Stromal cell of bone marrow (primary cell): Measurements from ENCODE around the gene AGMO.

ENCODE experiments used
- DNase-seq: peaks from one replicate; pipeline ENCODE4 v3.0.0-alpha.2; 2012; ENCODE audit warnings: low read depth

AGMO gene

DNA sequence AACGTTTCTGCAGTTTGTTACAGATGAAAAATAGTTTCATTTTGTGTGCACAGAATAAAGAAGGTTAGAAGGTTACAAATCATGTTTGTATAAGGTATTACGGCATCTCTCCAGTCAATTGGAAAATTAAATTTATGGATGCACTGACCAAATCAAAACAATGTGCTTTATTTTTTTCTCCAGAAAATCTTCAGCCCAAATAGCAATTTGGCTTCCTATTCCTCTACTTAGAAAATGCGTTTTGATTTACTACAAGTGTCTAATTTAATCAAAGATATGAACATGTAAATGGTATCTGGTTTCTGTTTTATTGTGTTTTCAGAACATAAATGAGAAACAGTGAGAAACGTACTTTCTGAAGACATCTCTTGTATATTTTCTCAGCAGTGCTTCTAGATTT lies 63.4 kb downstream of the AGMO start:
- no peak for DNase-seq

DNA sequence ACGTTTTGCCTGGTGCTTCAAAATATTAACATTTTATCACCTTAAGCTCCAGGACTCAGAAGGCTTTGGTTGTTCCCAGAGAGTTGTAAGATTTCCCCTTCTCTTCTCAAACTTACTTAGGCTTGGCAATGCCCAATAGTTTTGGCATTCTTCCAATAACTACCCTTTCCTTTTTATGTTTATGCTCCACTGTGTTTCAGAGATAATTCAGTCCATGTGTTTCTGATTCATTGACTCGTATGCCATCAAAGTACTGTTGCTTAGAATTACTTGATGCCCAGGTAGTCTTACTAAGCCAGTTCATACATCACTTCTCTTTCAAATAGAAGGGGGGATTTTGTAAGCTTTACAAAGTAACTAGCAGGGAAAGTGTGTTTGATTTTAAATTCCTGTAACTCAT lies 66.6 kb downstream of the AGMO start:
- DNase-seq: no peak

DNA sequence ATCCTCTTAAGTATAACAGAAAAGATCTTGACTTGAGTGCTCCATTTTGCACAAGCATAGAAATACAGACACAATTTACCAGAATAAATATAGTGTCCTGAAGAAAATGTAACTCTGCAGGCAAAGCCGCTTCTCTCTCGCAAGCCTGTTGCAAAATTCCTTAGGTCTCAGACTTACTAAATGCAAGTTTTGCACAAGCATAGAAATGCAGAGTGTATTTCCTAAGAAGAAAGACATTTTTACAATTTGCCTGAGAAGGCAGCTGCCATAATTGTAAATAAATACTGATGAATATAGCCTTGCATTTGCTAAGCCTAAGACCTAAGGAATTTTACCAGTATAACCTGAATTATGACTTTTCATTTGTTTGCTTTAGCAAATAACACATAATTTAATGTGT lies 67.1 kb downstream of the AGMO start:
- DNase-seq: no peak

DNA sequence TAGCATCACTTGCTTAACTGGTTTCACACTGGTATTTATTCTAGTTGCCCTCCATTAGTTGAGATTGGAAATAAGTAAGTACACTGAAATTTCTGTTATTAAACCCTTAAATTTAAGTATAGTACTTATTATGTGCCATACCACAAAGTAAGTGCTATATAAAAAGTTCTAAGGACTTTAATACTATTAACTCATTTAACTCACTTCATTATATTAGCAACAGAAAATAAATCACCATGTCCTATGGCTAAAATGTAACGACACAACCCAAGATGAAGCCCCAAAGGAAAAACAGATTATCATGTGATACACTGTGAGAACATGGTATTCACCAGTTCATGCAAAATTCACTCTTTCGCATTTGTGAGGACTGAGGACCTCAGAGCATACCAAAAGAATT lies 70.5 kb downstream of the AGMO start:
- DNase-seq: no peak

DNA sequence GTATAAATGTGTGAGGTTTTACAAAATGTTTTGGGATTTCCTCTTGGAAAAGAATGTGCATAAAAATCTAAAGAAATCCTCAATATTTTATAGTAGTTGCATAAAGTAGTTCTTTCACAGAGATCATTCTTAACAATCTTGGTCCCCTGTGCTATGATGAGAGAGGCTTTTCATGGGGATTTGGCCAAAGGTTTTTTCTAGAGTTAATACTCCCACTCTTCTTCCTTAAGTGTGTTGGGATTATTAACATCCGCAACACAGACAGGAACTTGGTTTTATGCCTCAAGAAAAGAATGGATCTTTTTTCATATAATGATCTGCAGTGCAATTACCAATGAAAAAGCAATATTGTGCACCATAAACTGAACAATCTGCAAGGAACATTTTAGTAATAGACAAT lies 71.5 kb downstream of the AGMO start:
- DNase-seq: no peak

DNA sequence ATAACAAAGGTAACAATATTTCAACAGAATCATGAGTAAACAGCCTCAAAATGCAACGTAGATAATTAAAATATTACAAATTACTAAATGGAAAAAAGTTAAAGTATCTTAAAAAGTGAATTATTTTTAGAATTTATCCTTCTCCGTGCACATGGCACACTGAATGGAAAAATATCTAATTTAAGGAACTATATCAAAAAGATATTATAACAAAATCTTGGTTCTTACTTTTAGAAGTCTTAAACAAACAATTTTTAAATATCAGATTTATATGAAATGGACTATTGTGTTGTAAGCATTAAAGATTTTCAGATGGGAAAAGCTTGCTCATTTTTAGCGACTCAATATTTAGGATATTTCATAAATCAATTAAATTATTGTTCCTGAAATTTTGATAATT lies 72.0 kb downstream of the AGMO start:
- no peak for DNase-seq

DNA sequence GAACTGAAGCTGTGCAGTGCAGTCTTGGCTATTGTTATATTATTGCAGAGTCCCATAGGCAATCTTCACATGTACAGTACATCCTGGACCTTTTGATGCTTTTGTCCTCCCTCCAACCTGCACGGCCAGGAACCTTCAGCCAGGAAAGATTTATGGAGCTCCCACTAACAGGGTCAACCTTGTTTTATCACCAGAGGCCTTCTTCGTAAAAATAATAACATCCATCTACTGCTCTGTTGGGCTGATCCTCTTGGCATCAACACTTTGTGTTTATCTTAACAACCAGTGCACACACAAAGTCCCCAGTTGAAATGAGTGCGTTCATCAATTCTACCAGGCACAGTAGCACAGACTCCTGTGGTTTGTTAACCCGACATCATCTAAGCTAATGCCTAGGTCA lies 72.4 kb downstream of the AGMO start:
- DNase-seq: no peak

DNA sequence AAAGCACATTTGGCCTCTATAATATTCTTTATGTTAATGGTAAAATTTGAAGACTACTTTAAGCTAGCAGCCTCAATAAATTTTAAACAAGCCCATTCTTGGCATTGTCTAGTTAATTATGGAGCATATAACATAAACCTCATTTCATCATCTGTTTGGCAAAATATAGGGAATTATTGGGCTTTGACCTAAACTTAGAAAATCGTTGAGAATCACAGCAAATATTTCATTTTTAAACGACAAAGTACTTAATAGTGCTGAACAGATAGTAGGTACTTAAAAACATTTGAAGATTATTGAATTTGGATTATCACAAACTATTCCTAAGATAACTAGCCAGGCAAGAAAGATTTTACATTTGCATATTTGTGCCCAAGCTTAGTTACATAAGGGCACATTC lies 73.4 kb downstream of the AGMO start:
- no peak for DNase-seq

DNA sequence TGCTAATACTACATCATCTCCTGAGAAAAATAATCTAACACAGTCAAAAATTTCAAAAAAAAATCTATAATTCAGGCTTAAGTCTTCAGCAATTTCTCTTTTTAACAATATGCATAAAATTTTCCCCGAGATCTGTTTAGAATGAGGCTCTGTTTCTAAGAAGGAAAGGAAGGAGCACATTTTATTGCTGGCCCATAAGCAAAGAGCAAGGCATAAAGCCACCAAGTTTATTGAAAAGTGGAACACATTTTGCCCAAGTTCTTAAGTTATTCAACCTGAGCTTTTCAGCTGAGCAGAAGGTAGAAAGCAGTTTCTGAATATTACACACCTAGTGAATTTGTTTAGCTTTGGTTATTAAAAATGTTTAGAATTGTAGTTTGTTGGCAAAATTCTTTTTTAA lies 73.9 kb downstream of the AGMO start:
- no peak for DNase-seq

DNA sequence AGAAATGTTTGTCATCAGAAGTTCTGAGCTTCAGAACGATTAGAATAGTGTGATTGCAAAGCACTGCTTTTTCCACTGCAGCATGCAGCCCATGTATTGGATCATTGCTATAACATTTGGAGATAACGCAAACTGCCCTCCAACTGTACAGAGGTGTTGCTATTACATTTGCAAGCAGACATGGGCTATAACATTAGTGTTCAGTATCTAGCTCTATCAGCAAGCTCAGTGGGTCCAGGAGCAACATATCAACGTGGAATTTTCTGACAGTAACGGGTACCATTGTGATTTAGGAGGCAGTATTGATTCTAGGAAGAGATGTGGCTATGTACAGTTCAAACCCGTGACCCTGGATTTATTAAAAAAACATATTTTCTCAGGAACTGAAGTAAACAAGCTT lies 75.8 kb downstream of the AGMO start:
- no peak for DNase-seq

DNA sequence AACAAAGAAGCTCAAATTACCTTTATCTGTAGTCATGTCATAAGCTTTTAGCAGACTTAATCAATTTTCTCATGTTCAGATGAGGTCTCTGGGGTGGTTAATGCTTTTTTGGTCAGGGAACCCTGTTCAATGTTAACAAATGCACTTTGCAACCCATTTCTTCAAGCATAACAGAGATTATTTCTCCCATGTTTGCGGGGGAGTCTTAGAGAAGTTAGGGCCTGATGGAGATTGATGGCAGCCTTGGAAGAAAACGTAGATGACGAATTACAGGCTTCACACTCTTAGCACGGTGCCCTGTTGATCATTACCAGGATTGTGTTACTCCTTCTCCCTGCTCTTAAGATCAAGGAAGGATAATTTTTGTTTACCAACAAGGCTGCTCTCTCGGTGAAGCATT lies 76.4 kb downstream of the AGMO start:
- no peak for DNase-seq

DNA sequence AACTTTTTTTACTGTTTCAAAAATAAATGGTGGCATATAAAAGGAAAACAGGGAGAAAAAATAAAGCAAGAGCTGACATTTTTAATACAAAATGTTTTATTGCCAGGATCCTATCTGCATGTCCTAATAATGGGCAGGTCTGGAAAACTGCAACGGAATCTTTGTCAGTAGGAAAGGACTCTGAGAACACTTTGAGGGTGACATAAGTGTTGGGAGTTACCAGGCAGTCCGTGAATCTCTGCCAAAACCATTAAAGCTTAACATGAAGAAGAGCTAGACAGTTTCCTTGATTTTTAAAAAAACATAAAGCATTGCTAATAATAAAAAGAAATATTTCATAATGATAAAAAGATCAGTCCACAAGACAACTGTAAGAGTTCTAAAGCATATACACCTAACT lies 80.7 kb downstream of the AGMO start:
- DNase-seq: no peak

DNA sequence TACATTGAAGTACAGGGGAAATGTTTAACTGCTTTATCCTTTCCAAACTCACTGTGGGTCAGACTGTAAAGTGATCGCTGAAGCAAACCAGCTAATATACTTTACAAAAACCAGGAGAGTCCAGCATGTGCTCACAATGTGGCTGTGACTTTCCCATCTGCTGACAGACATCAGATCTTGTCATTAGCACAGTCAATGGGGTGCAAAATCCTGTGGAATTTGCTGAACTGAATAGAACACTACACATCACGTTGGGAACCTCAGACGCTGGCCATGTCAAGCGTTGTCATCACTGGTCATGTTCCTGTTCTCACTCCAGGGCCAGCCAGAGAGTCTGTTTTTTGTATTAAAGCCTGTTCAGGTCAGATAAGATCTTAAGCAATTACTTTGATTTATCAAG lies 83.4 kb downstream of the AGMO start:
- DNase-seq: no peak

DNA sequence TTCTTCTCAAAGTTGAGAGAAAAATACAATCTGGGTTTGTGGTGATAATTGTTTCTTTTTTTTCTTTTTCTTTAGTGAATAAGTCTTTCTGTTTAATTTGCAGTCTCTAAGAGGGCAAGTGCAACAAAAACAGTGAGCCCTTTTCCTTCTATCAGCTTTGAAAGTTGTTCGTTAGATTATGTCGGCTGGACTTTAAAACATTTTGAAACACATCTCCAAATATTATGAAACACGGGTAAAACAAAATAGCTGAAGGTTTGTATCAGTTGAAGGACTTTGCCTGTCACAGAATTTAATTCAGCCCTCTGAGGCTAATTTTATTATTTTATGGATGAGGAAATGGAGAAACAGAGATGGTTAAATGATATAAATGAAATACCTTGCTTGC lies 85.3 kb downstream of the AGMO start:
- DNase-seq: no peak

DNA sequence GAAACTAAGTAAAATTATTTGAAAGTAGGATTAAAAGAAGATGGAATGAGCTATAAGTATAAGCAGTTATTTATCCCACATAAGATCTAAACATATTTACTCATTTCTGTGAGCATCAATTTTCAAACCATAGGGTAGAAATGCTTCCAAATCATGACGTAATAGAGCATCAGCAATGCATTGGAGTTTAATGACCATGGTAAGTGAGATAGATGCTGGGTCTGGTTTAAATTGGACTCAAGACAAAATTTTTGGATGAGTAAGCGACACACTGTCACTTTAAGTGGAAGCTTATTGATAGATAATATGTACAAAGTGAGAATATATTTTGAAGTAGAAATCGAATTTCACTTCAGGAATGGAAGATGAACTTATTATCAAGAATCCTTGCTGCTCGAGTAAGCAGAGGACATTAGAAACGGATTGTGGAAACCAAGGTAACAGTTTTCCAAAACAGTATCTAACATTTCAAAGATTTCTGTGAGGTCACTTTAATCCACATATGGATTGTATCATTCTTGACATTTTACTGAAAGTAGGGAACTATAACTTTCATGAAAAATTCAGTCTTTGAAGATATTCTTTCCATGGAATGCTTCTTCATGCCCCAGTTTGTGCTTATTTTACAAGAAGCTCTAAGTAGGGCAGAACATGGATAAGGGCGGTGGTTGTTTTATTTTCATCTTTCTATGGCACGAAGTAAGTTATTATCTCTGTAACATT lies 85.8 kb downstream of the AGMO start:
- no peak for DNase-seq

DNA sequence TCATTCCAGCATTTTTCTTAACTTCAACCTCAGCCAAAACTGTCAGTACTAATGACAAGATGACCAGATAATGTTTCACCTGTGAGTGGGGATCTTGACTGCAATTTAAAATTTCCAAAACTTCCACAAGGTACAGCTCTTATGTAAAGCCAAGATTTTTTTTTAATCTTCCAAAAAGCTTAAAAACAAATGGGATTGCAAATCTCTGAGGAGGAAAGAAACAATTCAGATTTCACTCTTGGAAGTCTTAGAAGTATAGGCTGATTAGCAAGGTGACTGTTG lies 90.2 kb downstream of the AGMO start:
- no peak for DNase-seq

DNA sequence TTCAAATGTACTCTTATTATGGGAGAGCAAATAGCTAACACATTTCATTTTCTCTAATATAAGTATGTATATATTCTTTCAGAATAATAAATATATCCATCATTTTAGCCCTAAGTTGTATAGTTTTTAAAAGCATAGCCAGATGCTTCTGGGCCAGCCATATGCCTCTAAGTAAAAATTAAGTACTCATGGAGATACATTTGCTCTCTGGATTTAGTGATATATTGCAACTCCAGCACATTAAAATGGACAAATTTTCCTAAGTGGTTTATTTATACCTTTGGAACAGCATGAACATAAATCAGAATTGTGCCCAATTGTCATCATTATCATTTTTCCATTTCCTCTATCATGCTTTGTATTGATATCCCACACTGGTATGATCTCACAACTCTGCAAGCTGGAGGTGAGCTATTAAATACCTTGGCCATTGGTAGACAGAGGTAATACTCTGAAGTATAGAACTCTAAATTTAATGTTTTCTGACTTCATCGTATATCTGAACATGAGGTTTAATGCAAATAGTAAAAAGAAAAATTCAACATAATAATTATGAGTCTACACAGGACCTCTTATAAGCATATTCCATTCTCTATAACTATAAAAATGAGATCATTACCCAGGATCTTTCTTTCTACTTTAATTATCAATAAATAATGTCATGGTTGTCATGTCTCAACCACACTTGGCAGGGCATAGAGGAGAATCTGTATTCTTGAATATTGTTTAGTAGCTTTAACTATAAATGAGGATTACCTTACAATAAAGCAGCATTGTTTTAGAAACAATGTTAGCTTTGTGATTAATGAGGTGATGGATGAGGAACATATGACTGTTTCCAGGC lies 90.8 kb downstream of the AGMO start:
- no peak for DNase-seq

DNA sequence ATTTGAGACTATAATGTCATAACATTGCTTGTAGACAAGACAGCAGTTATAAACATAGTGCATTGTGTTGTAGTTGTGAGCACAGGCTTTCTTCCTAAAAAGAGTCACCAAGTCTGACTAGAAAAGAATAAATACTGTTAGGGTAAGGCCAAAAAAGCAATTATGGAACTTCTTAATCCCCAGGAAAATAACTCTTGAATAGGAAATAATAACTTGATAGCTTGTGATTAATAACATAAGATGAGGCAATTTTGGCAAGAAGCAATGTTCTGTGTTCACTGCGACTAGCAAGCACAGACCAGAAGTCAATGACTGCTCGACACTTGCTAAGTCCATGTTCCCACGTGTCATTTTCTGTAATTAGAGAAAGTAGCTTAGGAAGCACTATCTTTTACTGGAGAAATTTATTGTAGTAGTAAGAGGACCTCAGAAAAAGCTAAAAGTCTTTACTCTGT lies 97.1 kb downstream of the AGMO start:
- no peak for DNase-seq

DNA sequence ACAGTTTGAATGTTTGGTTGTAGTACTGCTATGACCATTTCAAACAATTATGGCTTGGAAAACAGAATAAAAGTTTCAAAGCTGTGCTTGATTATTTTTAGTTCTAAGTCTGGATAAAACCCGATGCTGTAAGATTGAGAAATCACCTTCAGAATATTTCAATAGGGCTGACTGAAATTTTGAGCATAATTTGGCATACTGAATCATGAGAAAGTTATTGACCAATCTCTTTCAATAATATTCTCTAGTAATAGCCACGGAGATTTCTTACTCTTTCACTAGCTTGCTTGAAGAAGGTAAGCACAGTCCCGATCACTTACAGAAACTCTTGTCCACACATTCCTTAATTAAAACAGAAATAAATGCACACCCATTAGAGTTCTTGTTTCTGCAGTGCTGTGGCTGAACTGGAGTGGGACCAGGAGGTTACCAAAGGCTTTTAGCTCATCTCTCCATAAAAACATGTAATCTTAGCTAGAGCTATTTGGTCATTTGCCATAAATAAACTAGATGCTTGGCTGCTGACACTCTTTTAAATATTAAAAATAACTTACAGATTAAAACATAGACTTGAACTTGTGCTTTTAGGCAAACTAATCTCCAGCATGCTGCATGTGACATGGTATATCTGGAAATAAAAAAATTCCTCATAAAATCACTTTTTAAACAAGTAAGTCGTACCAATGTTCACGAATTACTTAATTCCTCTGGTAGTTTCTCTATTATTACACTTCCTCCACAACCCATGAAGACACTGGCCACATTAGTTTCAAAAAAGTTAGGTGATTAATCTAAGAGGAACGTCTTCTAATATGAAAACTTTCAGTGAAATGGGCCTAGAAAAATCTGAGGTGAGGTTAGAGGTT lies 97.8 kb downstream of the AGMO start:
- peak; percentile 38 for DNase-seq

DNA sequence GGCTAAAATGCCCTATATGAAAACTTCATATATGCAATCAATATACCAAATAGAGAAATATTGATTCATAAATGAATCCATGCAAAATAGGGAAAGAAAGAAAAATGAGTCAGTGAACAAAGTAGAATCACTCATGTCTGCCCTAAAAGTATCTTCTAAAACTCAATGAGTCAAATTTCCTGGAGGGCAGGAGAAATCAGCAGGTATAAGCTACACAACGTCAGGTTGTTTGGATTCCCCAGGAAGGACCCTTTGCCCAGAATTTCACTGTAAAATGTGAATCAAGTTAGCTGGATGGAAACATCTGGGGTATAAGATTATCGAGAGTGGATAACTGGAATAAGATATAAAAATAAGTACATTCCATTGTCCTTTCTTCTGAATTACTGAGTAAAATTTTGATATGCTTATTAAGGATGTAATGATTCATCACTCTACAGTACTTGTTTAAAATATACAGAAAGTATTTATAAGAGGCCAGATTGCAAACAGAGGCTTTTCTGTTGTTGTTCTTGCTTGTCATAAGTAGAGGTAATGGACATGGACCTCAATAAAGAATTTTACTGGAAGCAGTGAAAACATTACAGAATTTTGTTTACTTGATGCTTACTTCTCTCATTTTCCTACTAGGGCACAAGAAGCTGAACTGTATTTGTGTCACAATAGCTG lies 99.0 kb downstream of the AGMO start:
- no peak for DNase-seq

DNA sequence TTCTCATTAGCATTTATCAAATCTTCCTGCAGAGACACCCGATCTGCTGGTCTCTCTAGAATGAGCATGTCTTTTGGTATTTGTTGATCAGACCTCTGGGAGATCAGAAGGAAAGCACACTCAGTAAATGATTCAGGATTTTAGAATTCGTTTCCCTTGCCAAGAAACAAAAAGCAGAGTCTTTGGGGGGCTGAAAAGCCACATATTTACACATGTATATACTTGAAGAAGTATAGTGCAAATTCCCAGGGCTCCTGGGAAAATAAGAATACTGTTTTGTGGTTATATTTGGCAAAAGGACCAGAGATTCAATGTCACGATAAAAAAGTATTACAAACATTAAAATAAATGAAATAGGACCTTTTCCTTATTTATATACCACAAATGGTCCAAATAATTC lies 100.2 kb downstream of the AGMO start:
- peak; percentile 78 for DNase-seq

DNA sequence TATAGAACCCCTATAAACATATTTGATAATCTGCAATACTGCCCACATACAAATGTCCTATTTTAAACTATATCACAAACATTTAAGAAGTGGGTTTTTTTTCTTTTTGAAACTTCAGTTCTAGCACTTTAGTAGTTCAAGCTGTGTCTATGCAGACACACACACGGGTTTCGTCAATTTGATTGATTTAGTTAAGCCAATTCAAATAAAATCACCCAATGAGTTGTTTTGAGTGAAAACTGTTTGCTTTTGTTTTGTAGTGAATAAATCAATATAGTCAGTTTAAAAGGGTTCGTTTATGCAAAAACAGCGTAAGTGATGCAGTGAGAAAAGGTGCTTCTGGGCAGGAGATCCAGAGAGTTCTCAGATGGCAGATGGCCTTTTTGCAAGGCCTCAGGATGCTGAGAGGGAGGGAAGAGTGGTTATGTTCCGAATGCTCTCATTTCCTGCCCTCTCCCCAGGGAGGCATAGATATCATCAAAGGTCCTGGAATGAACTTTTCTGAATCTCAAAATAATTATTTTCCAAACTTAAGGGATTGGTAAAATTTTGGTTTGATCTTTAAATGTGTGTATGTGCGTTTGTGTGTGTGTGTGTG lies 102.7 kb downstream of the AGMO start:
- peak; percentile 27 for DNase-seq
